Suprapubic skin (tissue), 4 donors: ENCODE results near the gene PCP4L1. TPM values are rescaled to one million over a fixed set of nuclear protein-coding genes. Genes with fewer than 3 reads are reported as not detected.

Experiments
- DNase-seq, 2 donors: peaks; one replicate each; pipeline ENCODE4 v3.0.0-alpha.2; 2019; ENCODE audit warnings: low spot score in 2 of 2
- H3K27ac ChIP-seq: fragments of 200-600 bp; sonication (generic); one replicate; pipeline ENCODE4 v1.5.1; 2019
- H3K27me3 ChIP-seq: fragments of 200-600 bp; sonication (generic); one replicate; pipeline ENCODE4 v1.5.1; 2019
- H3K36me3 ChIP-seq: fragments of 200-600 bp; sonication (generic); one replicate; pipeline ENCODE4 v1.5.1; 2019
- H3K4me1 ChIP-seq: fragments of 200-600 bp; sonication (generic); one replicate; pipeline ENCODE4 v1.5.1; 2019
- H3K4me3 ChIP-seq: fragments of 200-600 bp; sonication (generic); one replicate; pipeline ENCODE4 v1.5.1; 2019; ENCODE audit warnings: mild to moderate bottlenecking
- H3K9me3 ChIP-seq: fragments of 200-600 bp; sonication (generic); one replicate; pipeline ENCODE4 v1.5.1; 2019
- EP300 ChIP-seq: sonication (generic); formaldehyde crosslinking; IDR thresholded peaks from one replicate; pipeline ENCODE4 v1.6.1; 2017; ENCODE audit warnings: antibody characterized with exemption
- POLR2A ChIP-seq, 2 donors: fragments of 450-650 bp; IDR thresholded peaks; one replicate each; pipeline ENCODE4 v1.6.1; 2017; ENCODE audit warnings: antibody characterized with exemption in 2 of 2, mild to moderate bottlenecking in 2 of 2, moderate library complexity in 2 of 2
- POLR2AphosphoS5 ChIP-seq, 3 donors: sonication (generic); formaldehyde crosslinking; IDR thresholded peaks; one replicate each; pipeline ENCODE4 v1.6.1; 2017; ENCODE audit warnings: antibody characterized with exemption in 3 of 3
- WGBS: methylation state at CpG from one replicate; pipeline ENCODE4 v1.1.5; 2018; 5-methylcytosine and 5-hydroxymethylcytosine counted together
- total RNA-seq, 4 donors: library from RNA; depleted of rRNA; stranded (reverse); fragments of >200 nt; gene quantifications; one replicate each; pipeline ENCODE4 v1.1.0, GENCODE V29; 2016
- TF ChIP-seq, protein P1 (sequence below), 2 donors: fragments of 200-600 bp in 1 of 2; fragments of 450-650 bp in 1 of 2; sonication (generic) in 1 of 2; IDR thresholded peaks; one replicate each; pipeline ENCODE4 v1.5.1; 2016 to 2019; ENCODE audit warnings: antibody characterized with exemption in 2 of 2, mild to moderate bottlenecking in 1 of 2, moderate library complexity in 1 of 2

The PCP4L1 gene
- total RNA-seq, 4 donors from 2014 or later: 2.7 to 10.1 (median 3.7) TPM

GRCh38 chr1:161216945-161217712 is 41.4 kb upstream of the PCP4L1 start:
- WGBS: 56% methylated on average over 7 of the region's 7 CpGs
- Histone ChIP-seq H3K9me3 (no peaks in the 10 kb centered on the region), H3K27me3 (no peaks in the 10 kb centered on the region), H3K36me3 (peaks cover 32% of the 10 kb centered on the region), H3K4me1 (no peaks in the 10 kb centered on the region), H3K4me3 (peak overlapping the region; percentile 39), H3K27ac (peak overlapping the region; percentile 51)
- TF ChIP-seq, protein P1, sequence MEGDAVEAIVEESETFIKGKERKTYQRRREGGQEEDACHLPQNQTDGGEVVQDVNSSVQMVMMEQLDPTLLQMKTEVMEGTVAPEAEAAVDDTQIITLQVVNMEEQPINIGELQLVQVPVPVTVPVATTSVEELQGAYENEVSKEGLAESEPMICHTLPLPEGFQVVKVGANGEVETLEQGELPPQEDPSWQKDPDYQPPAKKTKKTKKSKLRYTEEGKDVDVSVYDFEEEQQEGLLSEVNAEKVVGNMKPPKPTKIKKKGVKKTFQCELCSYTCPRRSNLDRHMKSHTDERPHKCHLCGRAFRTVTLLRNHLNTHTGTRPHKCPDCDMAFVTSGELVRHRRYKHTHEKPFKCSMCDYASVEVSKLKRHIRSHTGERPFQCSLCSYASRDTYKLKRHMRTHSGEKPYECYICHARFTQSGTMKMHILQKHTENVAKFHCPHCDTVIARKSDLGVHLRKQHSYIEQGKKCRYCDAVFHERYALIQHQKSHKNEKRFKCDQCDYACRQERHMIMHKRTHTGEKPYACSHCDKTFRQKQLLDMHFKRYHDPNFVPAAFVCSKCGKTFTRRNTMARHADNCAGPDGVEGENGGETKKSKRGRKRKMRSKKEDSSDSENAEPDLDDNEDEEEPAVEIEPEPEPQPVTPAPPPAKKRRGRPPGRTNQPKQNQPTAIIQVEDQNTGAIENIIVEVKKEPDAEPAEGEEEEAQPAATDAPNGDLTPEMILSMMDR (IDR thresholded peaks at IDR 0.05): no peak
- no peak for TF ChIP-seq EP300
- TF ChIP-seq POLR2AphosphoS5 (IDR thresholded peaks at IDR 0.05): peak in 1 of 3 donors; percentile 56
- peak in 1 of 2 donors; percentile 19 for TF ChIP-seq POLR2A (IDR thresholded peaks at IDR 0.05)
- DNase-seq: no peak

DNA sequence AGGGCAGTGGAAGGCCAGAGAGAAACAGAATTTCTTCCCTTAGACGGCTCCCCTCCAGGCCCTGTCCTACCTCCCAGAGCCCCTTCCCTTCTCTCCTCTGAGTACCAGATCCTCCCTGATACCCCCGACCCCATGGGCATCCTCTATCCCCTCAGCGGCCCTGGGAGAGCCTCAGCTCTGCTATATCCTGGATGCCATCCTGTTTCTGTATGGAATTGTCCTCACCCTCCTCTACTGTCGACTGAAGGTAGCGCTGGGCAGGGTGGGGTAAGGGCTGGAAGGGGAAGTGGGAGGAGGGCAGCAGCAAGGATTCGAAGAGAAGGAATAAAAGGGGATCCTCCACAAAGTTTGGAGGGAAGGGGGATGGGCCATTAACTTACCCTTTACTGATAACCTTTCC is 40.7 kb upstream of the PCP4L1 start:
- no peaks in the 10 kb centered on the region for H3K27me3 ChIP-seq
- H3K27ac ChIP-seq: peak overlapping the region; percentile 18
- H3K36me3 ChIP-seq: peaks cover 25% of the 10 kb centered on the region
- H3K4me3 ChIP-seq: peak overlapping the region; percentile 39
- no peaks in the 10 kb centered on the region for H3K4me1 ChIP-seq
- no peak for DNase-seq
- TF ChIP-seq, protein P1 (IDR thresholded peaks at IDR 0.05): no peak
- no peak for TF ChIP-seq EP300
- TF ChIP-seq POLR2AphosphoS5 (IDR thresholded peaks at IDR 0.05): no peak
- WGBS: 64% methylated on average over 6 of the region's 6 CpGs
- H3K9me3 ChIP-seq: no peaks in the 10 kb centered on the region

GRCh38 chr1:161218301-161219077 is 40.1 kb upstream of the PCP4L1 start:
- no peak for DNase-seq
- Histone ChIP-seq H3K36me3 (peaks cover 18% of the 10 kb centered on the region), H3K9me3 (no peaks in the 10 kb centered on the region), H3K27ac (no peak overlapping the region), H3K27me3 (no peaks in the 10 kb centered on the region), H3K4me3 (peak overlapping the region; percentile 39), H3K4me1 (no peaks in the 10 kb centered on the region)
- TF ChIP-seq, protein P1 (IDR thresholded peaks at IDR 0.05): no peak
- TF ChIP-seq POLR2AphosphoS5 (IDR thresholded peaks at IDR 0.05): no peak
- TF ChIP-seq POLR2A (IDR thresholded peaks at IDR 0.05): no peak
- no peak for TF ChIP-seq EP300
- 67% methylated on average over 8 of the region's 8 CpGs for WGBS

DNA sequence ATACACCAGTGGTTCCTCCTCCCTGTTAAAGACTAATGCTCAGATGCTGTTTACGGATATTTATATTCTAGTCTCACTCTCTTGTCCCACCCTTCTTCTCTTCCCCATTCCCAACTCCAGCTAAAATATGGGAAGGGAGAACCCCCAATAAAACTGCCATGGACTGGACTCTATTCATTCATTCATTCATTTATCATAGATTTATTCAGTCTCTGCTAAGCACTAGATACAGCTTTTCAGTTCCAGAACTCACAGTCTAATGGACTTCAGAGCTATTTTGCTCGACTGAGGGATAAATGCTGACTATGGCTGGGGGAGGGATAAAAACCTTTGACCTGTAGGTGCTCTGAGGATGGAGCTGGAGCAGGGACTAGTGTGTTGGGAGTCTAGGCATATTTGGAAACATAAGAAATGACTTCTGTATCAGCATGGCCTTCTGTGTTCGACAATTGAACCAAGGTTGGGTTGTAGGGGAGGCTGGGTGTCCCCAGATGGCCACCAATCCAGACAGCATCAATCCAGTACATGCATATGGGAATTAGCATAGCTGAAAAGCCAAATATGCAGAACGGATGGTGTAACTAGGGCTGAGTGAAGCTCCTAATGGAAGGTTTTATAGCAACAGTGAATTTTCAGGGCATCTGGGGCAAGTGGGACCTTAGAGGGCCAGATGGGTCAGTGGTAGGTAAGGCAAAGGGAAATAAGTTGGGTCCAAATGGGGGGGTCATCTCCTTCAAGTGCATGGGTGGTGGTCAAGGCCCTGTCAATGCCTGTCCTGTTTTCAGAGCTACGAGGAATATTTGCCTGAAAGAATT is 39.3 kb upstream of the PCP4L1 start:
- no peaks in the 10 kb centered on the region for H3K9me3 ChIP-seq
- no peaks in the 10 kb centered on the region for H3K4me1 ChIP-seq
- DNase-seq: no peak
- peaks cover 10% of the 10 kb centered on the region for H3K36me3 ChIP-seq
- H3K27me3 ChIP-seq: no peaks in the 10 kb centered on the region
- H3K4me3 ChIP-seq: no peak overlapping the region
- no peak overlapping the region for H3K27ac ChIP-seq
- TF ChIP-seq POLR2A (IDR thresholded peaks at IDR 0.05) (no peak), POLR2AphosphoS5 (IDR thresholded peaks at IDR 0.05) (no peak), EP300 (no peak)
- TF ChIP-seq, protein P1 (IDR thresholded peaks at IDR 0.05): no peak
- 88% methylated on average over 5 of the region's 5 CpGs for WGBS
